Calu3 (cell line): Measurements from ENCODE around the gene TRIAP1. TPM values are rescaled to one million over a fixed set of nuclear protein-coding genes. Genes with fewer than 3 reads are reported as not detected.

Experiments
- BruUV-seq: library from RNA; stranded (reverse); fragments of 400-500 nt; replicated peaks from 2 replicates; lab custom pipeline; 2021; lab: Mats Ljungman, UMichigan
- CTCF ChIA-PET: fragments of 300-600 bp; sonication (Branson Sonifier 250); formaldehyde crosslinking; loops from one replicate; lab custom pipeline; 2022; ENCODE audit warnings: antibody characterized with exemption; lab: Charles Lee
- DNase-seq: peaks from one replicate; pipeline ENCODE4 v3.0.0; 2022
- H3K27ac Mint-ChIP-seq: one replicate; pipeline ENCODE4 v1.8.0; 2022; ENCODE audit warnings: mixed read lengths; ENCODE audit not compliant: unreplicated experiment
- H3K27me3 Mint-ChIP-seq: one replicate; pipeline ENCODE4 v1.8.0; 2022; ENCODE audit warnings: mixed read lengths; ENCODE audit not compliant: unreplicated experiment
- H3K36me3 Mint-ChIP-seq: one replicate; pipeline ENCODE4 v1.8.0; 2022; ENCODE audit warnings: mild to moderate bottlenecking, moderate library complexity, mixed read lengths; ENCODE audit not compliant: insufficient read depth, unreplicated experiment
- H3K4me1 Mint-ChIP-seq: one replicate; pipeline ENCODE4 v1.8.0; 2022; ENCODE audit warnings: mild to moderate bottlenecking, low read depth, mixed read lengths; ENCODE audit not compliant: unreplicated experiment
- H3K4me3 Mint-ChIP-seq: one replicate; pipeline ENCODE4 v1.8.0; 2022; ENCODE audit warnings: mild to moderate bottlenecking, low read depth, moderate library complexity, mixed read lengths; ENCODE audit not compliant: unreplicated experiment
- H3K9me3 Mint-ChIP-seq: one replicate; pipeline ENCODE4 v1.8.0; 2022; ENCODE audit warnings: low read depth, mixed read lengths; ENCODE audit not compliant: unreplicated experiment
- intact Hi-C: fragments of 100-400 bp; cut with micrococcal nuclease; formaldehyde crosslinking; loops from one replicate; pipeline ENCODE4 v1.10.0; 2022; ENCODE audit not compliant: unreplicated experiment
- total RNA-seq: library from RNA; stranded (reverse); gene quantifications from 2 replicates; pipeline ENCODE4 v1.2.3, GENCODE V29; 2022
- TF ChIP-seq, protein P1 (sequence below): fragments of 200-600 bp; IDR thresholded peaks from one replicate; pipeline ENCODE4 v1.8.0; 2022; ENCODE audit warnings: antibody characterized with exemption; ENCODE audit not compliant: unreplicated experiment

Gene TRIAP1
- total RNA-seq, 1 experiment from 2014 or later: 29.4 TPM

DNA sequence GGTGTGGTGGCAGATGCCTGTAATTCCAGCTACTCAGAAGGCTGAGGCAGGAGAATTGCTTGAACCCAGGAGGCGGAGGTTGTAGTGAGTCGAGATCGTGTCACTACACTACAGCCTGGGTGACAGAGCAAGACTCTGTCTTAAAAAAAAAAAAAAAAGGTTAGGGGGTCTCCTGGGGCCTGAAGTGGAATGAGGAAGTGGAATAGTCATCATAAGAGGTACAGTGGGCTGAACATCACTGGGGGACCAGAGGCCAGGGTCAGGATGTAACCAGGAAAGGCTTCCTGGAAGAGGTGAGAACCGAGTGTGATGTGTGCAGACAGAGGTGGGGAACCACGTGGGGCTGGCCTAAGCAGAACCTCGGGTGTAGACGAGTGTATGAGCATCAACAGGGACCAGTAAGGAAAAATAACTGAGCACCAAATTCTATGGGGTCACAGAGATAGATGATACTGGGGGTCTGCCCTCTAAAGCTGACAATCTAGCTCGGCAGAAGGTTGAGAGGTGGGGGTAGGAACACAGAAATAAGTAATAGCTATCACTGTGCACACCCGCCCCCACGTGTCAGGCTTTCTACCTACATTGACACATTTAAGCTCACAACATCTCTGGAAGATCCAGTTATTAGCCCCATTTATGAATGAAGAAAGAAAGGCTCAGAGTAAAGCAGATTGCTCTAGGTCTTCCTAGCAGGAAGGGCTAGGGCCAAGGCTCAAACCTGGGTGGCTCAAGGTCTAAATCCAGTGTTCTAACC is 13.2 kb downstream of the TRIAP1 start:
- peaks cover 8% of the 10 kb centered on the region for H3K36me3 Mint-ChIP-seq
- peaks cover 9% of the 10 kb centered on the region for H3K4me1 Mint-ChIP-seq
- peaks cover 14% of the 10 kb centered on the region for H3K27me3 Mint-ChIP-seq
- TF ChIP-seq, protein P1, sequence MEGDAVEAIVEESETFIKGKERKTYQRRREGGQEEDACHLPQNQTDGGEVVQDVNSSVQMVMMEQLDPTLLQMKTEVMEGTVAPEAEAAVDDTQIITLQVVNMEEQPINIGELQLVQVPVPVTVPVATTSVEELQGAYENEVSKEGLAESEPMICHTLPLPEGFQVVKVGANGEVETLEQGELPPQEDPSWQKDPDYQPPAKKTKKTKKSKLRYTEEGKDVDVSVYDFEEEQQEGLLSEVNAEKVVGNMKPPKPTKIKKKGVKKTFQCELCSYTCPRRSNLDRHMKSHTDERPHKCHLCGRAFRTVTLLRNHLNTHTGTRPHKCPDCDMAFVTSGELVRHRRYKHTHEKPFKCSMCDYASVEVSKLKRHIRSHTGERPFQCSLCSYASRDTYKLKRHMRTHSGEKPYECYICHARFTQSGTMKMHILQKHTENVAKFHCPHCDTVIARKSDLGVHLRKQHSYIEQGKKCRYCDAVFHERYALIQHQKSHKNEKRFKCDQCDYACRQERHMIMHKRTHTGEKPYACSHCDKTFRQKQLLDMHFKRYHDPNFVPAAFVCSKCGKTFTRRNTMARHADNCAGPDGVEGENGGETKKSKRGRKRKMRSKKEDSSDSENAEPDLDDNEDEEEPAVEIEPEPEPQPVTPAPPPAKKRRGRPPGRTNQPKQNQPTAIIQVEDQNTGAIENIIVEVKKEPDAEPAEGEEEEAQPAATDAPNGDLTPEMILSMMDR: no peak
- CTCF ChIA-PET: interaction anchor here (0.7 kb wide), 2 partner anchors 19 to 105 kb away, joined by 3 to 6 read pairs; partner anchors contain the start of gene PLA2G1B
- intact Hi-C loops: loop anchor here (10.0 kb wide), 1 partner anchor 198 kb away; no protein-coding TSS in a partner anchor
- no peaks in the 10 kb centered on the region for H3K9me3 Mint-ChIP-seq
- no peak for DNase-seq
- H3K27ac Mint-ChIP-seq: no peak overlapping the region
- no peak overlapping the region for H3K4me3 Mint-ChIP-seq
- no TSS peak for BruUV-seq

DNA sequence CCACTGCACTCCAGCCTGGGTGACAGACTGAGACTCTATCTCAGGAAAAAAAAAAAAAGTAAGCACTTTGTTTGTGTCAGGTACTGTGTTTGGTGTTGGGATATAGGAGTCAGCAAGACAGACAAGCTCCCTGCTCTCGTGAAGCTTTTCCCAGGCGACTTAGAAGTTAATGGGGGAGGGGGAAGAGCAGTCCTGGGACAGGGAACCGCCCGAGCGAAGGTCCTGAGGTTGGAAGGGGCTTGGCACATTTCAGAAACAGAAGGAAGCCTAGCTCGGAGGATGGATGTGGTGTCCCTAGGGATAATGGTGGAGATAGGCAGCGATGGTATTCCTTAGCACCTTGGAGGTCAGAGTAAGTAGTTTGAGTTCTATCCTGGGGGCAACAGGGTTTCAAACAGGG is 16.8 kb downstream of the TRIAP1 start:
- CTCF ChIA-PET: interaction anchor here (0.6 to 1.3 kb wide), 9 partner anchors 8 to 770 kb away, joined by 3 to 6 read pairs (median 3); partner anchors contain the start of genes COX6A1 and SIRT4
- intact Hi-C loops: no loop called here

DNA sequence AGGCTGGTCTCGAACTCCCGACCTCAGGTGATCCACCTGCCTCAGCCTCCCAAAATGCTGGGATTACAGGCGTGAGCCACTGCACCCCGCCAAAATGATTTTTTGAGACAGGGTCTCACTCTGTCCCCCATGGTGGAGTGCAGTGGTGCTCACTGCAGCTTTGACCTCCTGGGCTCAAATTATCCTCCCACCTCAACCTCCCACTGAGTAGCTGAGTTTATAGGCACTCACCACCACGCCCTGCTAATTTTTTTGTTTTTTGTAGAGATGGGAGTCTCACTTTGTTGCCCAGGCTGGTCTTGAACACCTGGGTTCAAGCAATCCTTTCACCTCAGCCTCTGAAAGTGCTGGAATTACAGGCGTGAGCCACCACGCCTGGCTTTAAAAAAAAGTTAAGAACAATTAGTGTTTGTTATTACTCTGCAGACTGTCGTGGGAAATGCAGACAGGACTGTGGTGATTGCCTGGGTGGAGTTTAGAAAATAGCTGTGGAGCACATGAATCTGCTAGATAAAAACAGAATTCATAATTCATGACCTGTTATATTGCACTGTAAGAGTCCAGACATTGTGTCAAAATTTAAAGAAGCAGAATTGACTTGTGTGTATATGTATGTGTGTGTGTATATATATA is 17.5 kb downstream of the TRIAP1 start:
- Mint-ChIP-seq H3K9me3 (no peaks in the 10 kb centered on the region), H3K4me3 (no peak overlapping the region), H3K36me3 (no peaks in the 10 kb centered on the region), H3K27ac (no peak overlapping the region), H3K27me3 (peaks cover 14% of the 10 kb centered on the region), H3K4me1 (peaks cover 9% of the 10 kb centered on the region)
- CTCF ChIA-PET: interaction anchor here (0.6 to 0.9 kb wide), 4 partner anchors 9 to 126 kb away, joined by 3 to 5 read pairs (median 3); partner anchors contain the start of genes COX6A1 and SIRT4
- intact Hi-C loops: no loop called here
- TF ChIP-seq, protein P1: no peak
- BruUV-seq: no TSS peak
- DNase-seq: no peak

More for the DNA sequence above, 16.8 kb downstream of the TRIAP1 start:
- Mint-ChIP-seq H3K4me1 (peaks cover 9% of the 10 kb centered on the region), H3K4me3 (no peak overlapping the region), H3K27me3 (peaks cover 14% of the 10 kb centered on the region), H3K36me3 (no peaks in the 10 kb centered on the region), H3K9me3 (no peaks in the 10 kb centered on the region), H3K27ac (no peak overlapping the region)
- DNase-seq: no peak
- no TSS peak for BruUV-seq
- TF ChIP-seq, protein P1: no peak

DNA sequence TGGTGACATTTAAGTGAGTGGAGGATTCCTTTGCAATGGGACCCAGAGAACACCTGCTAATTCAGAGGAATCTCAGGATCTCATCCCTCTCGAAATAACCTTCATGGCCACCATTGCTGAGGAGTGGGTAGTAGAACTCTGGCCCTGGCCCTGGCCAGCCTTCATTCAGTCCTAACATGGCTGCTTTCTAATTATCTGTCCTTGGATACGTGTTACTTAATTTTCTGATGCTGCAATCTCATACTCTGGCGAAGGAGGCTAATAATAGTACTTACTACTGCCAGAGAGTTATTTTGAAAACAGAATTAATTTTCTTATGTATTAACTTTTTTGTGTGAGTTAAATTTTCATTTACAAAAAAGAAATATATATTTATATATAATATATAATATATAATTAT is 20.4 kb downstream of the TRIAP1 start:
- no peak overlapping the region for H3K4me3 Mint-ChIP-seq
- no peaks in the 10 kb centered on the region for H3K9me3 Mint-ChIP-seq
- no peaks in the 10 kb centered on the region for H3K36me3 Mint-ChIP-seq
- H3K27me3 Mint-ChIP-seq: peaks cover 26% of the 10 kb centered on the region
- TF ChIP-seq, protein P1: no peak
- BruUV-seq: no TSS peak
- intact Hi-C loops: no loop called here
- no peak overlapping the region for H3K27ac Mint-ChIP-seq
- DNase-seq: no peak
- CTCF ChIA-PET: no interaction called here
- H3K4me1 Mint-ChIP-seq: peaks cover 9% of the 10 kb centered on the region
